HG03439 (cell line): ENCODE results near the gene SLIT3.

Experiments
- ATAC-seq: cut with Tn5 transposase; IDR thresholded peaks from one replicate; pipeline ENCODE4 v1.9.1; 2021; ENCODE audit warnings: mild to moderate bottlenecking, moderate library complexity; ENCODE audit not compliant: unreplicated experiment

Gene SLIT3

GRCh38 chr5:168696611-168697010 is 604.3 kb downstream of the SLIT3 start:
- ATAC-seq = no peak

- no peak for ATAC-seq
These were observed 605.6 kb downstream of the SLIT3 start for GRCh38 chr5:168695301-168695835.

- ATAC-seq = no peak
These were observed 606.6 kb downstream of the SLIT3 start for GRCh38 chr5:168694289-168694688.

- no peak for ATAC-seq
These were observed 607.1 kb downstream of the SLIT3 start for GRCh38 chr5:168693883-168694282.

- ATAC-seq = no peak
These were observed 607.6 kb downstream of the SLIT3 start for GRCh38 chr5:168693297-168693696.

GRCh38 chr5:168691891-168692290 is 609.0 kb downstream of the SLIT3 start:
- ATAC-seq = no peak

- ATAC-seq = no peak
These were observed 611.7 kb downstream of the SLIT3 start for GRCh38 chr5:168689260-168689659.

- ATAC-seq = no peak
These were observed 614.1 kb downstream of the SLIT3 start for GRCh38 chr5:168686837-168687236.

GRCh38 chr5:168685566-168685965 is 615.4 kb downstream of the SLIT3 start:
- ATAC-seq = no peak

GRCh38 chr5:168683927-168684295 is 617.0 kb downstream of the SLIT3 start:
- no peak for ATAC-seq

- no peak for ATAC-seq
These were observed 617.6 kb downstream of the SLIT3 start for GRCh38 chr5:168683247-168683926.

GRCh38 chr5:168681556-168682183 is 619.3 kb downstream of the SLIT3 start:
- no peak for ATAC-seq

GRCh38 chr5:168680395-168680794 is 620.5 kb downstream of the SLIT3 start:
- ATAC-seq = no peak

GRCh38 chr5:168679515-168679920 is 621.4 kb downstream of the SLIT3 start:
- no peak for ATAC-seq

GRCh38 chr5:168676501-168676900 is 624.4 kb downstream of the SLIT3 start:
- ATAC-seq = no peak

- ATAC-seq = no peak
These were observed 625.0 kb downstream of the SLIT3 start for GRCh38 chr5:168675883-168676408.

- no peak for ATAC-seq
These were observed 626.0 kb downstream of the SLIT3 start for GRCh38 chr5:168674893-168675482.

- no peak for ATAC-seq
These were observed 628.1 kb downstream of the SLIT3 start for GRCh38 chr5:168672888-168673287.

GRCh38 chr5:168672016-168672415 is 628.9 kb downstream of the SLIT3 start:
- no peak for ATAC-seq

- ATAC-seq = no peak
These were observed 629.9 kb downstream of the SLIT3 start for GRCh38 chr5:168670881-168671575.

GRCh38 chr5:168669668-168670378 is 631.1 kb downstream of the SLIT3 start:
- ATAC-seq = no peak
